KBM-7 (cell line): ENCODE results near the gene CNGB1.
"Not testable (repeated sequence)": the region's sequence is repeated elsewhere in the genome, so short reads cannot be mapped to it uniquely, and the experiment has no call there.

ENCODE experiments used
- DNase-seq: peaks from one replicate; pipeline ENCODE4 v3.0.0-alpha.2; 2015
- in situ Hi-C: fragments of 300-500 bp; cut with MboI; formaldehyde crosslinking; loops from 2 replicates; pipeline ENCODE4 v1.14.3; 2020; ENCODE audit warnings: low sequenced_read_pairs, low pct_unique_long_range_greater_than_20kb, mixed read lengths

CNGB1 gene

DNA sequence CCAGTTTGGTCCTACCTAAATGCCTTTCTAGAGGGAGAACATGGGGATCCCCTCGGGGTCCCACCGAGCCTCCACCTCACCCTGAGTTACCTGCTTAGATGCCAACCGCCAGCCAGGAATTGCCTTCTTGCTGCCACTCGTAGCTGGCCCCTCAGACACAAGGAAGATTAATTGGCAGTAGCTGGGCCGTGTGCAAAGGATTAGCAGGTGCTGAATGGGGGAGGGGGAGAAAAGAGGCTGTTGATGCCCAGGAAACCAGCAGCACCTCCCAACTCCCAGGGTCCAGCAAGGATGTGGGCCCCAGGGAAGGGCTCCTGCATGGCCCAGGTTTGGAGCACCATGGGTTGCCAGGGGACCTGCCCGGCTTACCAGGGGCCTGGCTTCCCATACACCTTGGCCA lies at the start of gene CNGB1:
Gene CNGB1, minus strand, starts transcription at position 159 of the 400 bp plus-strand sequence. CDS start 3,842 bp downstream, outside the sequence.
- in situ Hi-C loops, result no loop called here
- DNase-seq, result no peak

DNA sequence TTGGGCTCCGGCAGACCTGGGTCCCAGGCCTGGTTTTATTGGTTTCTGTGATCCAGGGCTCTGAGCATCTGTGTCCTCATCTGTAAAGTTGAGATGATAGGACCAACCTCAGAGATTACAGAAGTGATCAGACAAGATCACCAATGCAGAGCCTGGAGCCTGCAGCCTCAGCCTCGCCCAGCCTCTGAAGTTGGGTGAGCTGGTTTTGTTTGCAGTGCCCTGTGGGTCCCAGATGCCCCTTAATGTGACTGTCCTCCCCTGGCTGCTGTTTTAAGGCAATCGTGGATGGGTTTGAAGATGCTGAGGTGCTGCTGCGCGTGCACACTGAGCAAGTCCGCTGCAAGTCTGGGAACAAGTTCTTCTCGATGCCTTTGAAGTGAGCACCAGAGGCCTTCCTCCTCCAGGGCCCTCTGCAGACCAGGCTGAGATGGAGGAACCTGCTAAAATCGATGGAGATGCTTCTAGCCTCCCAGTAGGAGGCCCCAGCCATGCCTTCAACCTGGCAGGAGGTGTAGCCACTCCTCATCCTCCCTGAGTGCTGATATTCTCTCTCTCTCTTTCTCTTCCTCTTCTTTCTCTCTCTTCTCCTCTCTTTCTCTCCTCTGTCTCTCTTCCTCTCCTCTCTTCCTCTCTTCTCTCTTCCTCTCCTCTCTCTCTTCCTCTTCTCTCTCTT lies 49.1 kb upstream of the CNGB1 start:
- DNase-seq, result no peak

DNA sequence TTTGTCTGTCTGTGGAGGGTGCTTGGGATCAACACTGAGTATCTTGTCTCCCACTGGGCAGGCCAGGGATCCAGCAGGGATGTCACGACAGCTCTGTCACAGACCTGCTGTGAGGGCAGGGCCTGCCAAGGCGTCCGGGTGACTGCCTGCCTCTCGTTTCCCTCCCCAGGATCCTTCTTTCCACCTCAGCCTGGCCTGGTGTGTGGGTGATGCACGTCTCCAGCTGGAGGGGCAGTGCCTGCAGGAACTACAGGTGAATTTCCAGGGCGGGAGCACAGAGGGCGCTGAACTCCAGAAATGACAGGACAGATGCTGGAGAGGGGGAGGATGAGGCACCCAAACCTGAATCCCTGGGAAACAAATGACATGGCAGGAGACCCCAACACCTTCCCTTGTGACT lies 47.9 kb upstream of the CNGB1 start:
- in situ Hi-C loops, result loop anchor here (10.0 kb wide), 1 partner anchor 86 kb away; no protein-coding TSS in a partner anchor
- peak; percentile 20 for DNase-seq

More for the DNA sequence above, 49.1 kb upstream of the CNGB1 start:
- in situ Hi-C loops, result loop anchor here (10.0 kb wide), 1 partner anchor 85 kb away; no protein-coding TSS in a partner anchor

DNA sequence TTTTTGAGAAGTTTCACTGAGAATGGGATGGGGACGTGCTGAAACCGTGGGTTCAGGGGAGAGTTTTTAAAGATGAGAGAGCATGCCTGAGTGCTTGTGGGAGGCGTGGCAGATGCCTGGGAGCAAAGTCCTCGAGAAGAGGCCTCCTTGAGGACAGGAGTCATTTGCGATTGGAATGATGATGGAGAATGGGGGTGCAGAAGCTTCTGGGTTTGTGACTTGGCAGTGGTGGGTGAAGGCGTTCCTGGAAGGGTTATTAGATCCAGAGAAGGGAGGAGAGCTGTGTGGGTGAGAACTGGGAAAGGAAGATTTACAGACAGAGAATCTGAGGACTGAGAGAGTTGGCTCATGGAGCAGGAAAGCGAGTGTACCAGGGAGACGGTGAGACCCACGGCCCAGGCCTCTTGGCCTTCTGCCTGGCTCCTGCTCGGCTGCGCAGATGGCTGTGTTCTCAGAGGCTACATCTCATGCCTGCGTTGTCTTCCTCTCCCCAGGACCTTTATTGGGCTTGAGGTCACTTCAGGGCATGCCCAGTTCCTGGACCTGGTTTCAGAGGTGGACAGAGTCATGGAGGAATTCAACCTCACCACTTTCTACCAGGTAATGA lies 46.0 kb upstream of the CNGB1 start:
- no peak for DNase-seq
- in situ Hi-C loops, result loop anchor here (10.0 kb wide), 1 partner anchor 88 kb away; no protein-coding TSS in a partner anchor

DNA sequence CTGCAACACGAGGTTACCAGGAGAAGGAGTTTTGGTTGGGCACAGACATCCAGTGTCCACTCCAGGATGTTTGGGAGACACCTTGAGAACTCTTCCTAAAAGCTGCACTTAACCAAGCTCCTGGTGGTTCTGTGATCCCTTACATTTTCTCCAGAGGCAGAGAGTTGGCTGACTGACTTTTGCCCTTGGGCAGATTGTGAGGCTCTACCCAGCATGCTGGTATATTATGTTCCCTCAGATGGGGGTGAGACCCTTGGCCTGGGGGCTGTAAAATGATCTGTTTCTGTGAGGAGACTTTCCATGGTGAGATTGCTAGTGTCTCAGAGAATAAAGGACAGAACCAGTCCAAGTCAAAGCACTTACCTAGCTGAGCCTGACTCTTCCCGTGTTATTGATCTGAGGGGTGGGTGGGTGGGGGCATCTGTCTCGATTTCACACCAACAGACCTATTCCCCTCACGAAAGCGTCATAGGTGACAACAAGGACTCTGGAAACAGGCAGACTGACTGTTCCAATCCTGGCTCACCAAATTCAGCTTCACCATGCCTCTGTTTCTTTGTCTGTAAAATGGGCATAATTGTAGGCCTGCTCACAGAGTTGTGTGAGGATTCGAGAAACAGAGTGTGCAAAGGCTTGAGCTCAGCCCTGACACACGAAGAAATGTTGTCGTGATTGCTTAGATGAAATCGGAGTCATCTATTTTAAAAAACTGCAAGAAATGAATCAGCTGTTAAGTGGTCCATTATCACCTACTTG lies 42.5 kb upstream of the CNGB1 start:
- in situ Hi-C loops, result loop anchor here (10.0 kb wide), 1 partner anchor 91 kb away; no protein-coding TSS in a partner anchor
- DNase-seq, result no peak

DNA sequence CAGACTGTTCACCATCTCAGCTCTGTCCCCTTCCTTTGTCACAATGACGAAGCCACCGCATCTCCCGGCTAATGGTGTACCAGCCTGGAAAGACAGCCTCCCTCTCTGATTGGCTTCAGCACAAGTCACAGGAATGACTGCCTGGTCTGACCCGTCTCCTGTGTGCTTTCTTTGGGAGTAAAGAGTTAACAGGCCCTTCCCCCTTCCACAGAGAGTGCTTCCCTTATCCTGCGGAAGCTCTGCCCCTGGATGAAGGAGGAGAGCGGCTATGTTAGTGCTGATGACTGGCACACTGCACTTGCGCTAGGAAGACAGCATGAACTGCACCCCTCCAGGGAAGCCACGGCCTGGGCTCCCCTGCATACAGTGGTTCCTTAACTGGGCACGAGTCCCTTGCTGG lies 41.6 kb upstream of the CNGB1 start:
- in situ Hi-C loops, result loop anchor here (10.0 kb wide), 1 partner anchor 92 kb away; no protein-coding TSS in a partner anchor
- DNase-seq, result no peak

DNA sequence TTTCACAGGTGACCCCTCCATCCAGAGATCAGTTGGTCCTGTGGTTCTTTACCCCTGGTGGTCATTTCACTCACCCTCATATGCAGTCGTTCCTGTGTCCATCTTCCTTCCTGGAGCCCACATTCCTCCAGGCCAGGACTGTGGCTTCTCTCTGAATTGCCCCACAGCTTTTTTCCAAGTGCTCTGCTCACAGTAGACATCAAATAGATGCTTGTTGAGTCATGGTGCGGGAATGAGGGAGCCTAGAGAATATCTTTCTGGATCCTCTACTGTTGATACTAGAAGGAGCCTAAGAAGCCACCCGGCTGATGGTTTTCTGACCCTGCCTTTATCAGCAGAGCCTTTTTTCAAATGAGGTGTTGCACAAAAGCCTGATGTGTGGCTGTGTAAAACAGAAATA lies 40.7 kb upstream of the CNGB1 start:
- no peak for DNase-seq
- in situ Hi-C loops, result loop anchor here (10.0 kb wide), 1 partner anchor 93 kb away; no protein-coding TSS in a partner anchor

DNA sequence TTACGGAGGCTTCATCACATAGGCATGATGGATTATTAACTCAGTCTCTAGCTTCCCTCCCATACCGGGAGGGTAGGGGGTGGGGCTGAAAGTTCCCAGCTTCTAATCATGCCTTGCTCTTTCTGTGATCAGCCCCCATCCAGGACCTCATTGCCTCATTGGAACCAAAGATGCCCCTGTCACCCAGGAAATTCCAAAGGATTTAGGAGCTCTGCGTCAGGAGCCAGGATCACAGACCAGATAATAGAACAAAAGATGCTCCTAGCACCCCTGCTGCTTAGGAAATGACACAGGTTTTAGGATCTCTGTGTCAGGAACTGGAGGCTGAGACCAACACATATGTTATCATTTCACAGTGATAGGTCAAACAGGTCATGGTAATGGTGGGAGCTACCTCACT lies 40.0 kb upstream of the CNGB1 start:
- in situ Hi-C loops, result loop anchor here (10.0 kb wide), 1 partner anchor 94 kb away; no protein-coding TSS in a partner anchor
- DNase-seq, result no peak

DNA sequence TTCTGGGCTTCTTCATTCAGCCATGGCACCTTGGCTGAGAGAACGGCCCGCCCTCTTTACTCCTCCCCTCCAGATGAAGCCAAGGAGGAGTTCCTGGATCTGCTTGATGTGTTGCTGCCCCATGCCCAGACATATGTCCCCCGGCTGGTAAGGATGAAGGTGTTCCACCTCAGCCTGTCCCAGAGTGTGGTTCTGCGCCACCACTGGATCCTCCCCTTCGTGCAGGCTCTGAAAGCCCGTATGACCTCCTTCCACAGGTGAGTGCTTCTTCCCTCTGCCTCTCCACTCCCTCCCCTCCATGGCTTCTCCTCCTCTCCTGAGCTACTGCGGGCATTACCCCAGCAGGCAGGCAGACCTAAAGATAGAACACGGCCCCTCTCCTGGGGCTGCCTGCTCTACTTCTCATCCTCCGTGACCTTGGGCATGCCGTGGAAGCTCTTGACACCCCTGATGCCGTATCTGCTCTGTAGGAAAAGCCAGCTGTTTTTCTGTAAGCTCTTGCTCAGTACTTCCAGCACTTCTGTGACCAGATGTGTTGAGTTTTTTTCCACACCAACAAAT lies 39.0 kb upstream of the CNGB1 start:
- in situ Hi-C loops, result loop anchor here (10.0 kb wide), 1 partner anchor 95 kb away; no protein-coding TSS in a partner anchor
- no peak for DNase-seq

DNA sequence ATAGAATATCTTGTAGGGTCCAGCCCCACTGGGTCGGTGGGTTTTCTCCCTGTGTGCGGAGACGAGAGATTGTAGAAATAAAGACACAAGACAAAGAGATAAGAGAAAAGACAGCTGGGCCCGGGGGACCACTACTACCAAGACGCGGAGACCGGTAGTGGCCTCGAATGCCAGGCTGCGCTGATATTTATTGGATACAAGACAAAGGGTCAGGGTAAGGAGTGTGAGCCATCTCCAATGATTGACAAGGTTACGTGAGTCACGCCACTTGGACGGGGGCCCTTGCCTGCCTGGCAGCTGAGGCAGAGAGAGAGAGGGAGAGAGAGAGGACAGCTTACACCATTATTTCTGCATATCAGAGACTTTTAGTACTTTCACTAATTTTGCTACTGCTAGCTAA lies 33.8 kb upstream of the CNGB1 start:
- DNase-seq, in situ Hi-C loops: not testable (repeated sequence)

DNA sequence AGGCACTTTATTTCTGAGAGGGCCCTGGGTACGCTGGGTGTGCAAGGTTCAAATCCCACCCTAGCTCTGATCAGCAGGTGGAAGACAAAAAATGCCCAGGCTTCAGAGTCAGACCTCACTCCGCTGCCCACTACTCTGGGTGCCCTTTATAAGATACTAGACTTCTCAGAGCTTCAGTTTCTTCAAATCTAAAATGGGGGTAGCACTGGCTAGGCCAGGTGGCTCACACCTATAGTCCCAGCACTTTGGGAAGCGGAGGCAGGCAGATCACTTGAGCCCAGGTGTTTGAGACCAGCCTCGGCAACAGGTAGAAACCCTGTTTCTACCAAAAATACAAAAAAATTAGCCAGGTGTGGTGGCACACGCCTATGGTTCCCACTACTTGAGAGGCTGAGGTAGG lies 32.0 kb upstream of the CNGB1 start:
- in situ Hi-C loops, result no loop called here
- DNase-seq, result no peak

DNA sequence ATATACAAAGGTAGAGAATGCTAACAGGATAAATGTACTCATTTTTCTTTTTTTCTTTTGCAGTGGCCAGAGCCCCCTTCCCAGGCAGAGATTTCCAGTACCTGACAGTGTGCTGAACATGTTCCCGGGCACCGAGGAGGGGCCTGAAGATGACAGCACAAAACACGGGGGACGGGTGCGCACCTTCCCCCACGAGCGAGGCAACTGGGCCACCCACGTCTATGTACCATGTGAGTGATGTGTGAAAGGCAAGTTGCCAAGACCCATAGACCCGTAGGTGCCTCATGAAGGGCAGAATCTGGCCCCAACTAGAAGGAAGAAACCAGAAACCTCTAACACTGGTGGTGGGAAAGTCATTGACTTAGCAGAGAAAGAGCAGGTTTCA lies 31.5 kb upstream of the CNGB1 start:
- DNase-seq, result no peak
- in situ Hi-C loops, result no loop called here

DNA sequence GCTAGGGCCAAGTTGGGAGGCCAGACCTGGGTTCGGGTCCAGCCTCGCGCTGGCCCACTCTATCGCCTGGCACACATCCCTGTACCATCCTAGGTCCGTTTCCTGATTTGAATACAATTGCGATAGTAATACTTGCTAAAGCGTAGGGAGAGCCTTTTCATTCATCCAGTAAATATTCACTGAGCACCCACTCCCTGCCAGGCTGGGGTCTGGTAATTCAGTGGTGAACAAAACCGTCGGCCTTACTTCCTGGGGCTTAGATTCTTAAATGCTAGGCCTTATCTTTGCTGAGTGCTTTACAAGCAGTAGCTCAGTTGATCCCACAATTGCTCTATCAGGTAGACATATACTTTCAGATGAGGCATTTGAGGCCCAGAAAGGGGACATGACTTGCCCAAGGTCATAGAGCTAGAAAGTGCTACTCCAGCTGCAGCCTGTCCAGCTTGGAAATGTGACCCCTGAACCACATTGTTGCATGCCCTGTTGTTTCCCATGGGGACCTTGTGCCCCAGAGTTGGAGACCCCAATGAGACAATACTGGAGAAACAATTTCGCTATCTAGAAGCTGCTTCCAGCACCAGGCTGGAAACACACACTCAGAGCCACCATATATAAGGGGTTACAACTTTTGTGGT lies 31.0 kb upstream of the CNGB1 start:
- in situ Hi-C loops, result no loop called here

DNA sequence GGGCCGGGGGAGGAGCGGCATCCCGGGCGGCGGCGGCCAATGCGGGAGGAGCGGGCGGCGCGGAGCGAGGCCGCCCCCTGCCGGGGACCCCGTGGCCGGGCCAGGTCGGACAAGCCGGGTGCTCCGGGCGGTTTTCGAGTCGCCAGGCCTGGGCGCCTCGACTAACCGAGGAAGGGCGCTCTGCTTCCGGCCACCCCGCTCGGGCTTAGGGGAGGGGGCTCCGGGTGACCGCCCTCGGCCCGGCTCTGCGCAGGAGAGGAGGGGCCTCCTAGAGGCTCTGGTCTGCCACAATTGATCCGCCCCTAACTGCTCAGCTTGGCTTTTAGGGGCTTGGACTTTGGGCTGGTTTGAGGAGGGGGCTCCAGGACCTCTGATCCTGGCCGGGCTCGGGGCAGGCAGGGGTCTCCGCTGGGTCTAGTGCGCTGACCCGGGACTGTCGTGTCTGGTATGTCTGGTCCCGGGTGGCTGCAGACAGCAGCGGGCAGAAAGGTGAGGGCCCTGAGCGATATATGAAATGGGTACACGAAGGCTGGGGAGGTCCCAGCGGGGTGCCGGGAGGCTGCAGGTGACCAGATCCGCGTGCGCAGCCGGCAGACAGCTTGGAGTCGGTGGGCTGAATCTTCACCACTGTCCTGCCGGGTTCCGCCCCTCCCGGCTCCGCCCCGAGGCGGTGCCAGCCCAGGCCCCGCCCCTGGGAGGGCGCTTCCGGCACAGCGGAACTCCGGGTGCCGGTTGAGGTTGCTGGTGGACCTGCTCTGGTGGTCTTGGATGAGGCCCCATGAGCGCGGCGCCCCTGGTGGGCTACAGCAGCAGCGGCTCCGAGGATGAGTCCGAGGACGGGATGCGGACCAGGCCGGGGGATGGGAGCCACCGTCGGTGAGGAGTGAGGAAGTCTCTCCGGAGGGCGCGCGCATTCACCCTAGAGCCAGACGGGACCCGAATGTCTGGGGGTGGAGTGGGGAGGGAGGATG lies 30.1 kb upstream of the CNGB1 start, which contains the start of gene USB1:
Gene USB1, plus strand, starts transcription at position 702 of the 971 bp plus-strand sequence. Its CDS starts 77 bp downstream, at position 779.
- in situ Hi-C loops, result no loop called here
- DNase-seq, result peak; percentile 91

More for the DNA sequence above, 31.0 kb upstream of the CNGB1 start:
- no peak for DNase-seq

DNA sequence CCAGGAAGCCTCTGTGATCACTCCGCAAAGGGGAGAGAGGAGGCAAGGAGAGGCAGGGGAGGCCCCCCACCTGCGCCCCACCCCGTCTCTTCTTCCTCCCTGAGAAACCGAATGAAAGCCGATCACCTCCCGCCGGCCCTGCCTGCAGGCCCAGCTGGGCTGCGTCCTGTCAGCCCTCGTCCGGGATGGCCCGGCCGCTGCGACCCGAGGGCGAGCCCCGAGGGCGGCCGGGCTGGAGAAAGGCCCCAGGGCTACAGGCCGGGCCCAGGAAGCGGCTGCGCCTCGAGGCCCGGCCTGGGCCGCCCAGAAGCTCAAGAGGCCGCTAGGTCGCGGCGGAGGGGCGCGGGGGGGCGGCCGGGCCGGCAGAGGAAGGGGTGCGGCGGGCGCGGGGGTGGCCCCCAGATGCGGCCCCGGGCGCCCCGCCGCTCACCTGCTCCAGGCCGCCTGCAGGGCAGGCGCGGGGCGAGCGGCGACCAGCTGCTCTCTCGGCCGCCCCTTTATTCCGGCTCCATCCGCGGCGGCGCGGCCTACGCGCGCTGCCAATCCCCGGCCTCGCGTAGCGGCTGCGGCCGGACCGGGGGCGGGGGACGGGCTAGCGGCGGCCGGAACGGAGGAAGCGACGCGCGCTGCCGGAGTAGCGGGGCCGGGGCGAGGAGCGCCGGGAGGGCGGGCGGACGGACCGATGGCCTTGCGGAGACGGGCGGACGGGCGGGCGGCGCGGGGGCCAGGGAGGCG lies 29.2 kb upstream of the CNGB1 start, which contains the start of gene ZNF319:
Gene ZNF319, minus strand, starts transcription at position 702 of the 735 bp plus-strand sequence. CDS start 2,407 bp downstream, outside the sequence.
- in situ Hi-C loops, result loop anchor here (25.0 kb wide), 1 partner anchor 238 kb away; no protein-coding TSS in a partner anchor
- no peak for DNase-seq

DNA sequence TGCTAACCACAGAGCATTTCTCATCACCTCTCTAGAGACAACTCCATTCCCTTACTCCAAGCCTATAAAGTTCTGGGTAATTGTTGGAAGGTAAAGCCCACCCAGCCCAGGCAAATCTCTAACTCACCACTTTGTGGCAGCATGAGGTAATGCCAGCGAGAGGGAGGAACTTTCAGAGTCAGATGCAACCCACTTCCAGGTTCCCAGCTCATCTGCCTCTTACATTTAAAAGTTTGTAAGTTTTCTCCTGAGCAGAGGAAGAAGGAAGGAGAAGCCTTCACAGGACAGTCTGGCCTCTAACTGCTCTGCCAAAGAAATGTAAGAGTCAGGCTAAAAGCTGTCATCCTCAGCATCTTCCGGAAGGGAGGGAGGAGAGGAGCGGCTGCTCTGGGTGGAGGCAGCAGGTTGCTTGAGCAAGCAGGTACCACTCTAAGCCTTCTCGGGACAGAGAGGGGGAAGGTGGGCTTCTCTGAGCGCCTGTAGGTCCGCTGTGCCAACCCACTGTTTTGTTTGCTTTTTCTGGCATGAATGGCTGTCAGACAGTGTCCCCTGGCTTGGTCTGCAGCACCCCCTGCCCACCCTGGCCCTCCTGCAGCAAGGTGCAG lies 28.5 kb upstream of the CNGB1 start:
- peak; percentile 63 for DNase-seq
- in situ Hi-C loops, result loop anchor here (25.0 kb wide), 1 partner anchor 237 kb away; no protein-coding TSS in a partner anchor
